ENCODE results near the gene PLCD1. TPM values are rescaled to one million over a fixed set of nuclear protein-coding genes. Genes with fewer than 3 reads are reported as not detected.
"Not testable (repeated sequence)": the region's sequence is repeated elsewhere in the genome, so short reads cannot be mapped to it uniquely, and the experiment has no call there.

PLCD1 gene
- total RNA-seq, 2 experiments from 2014 or later, result 7.7 to 10.4 TPM

GRCh38 chr3:37988931-37989525 lies 40.4 kb downstream of the PLCD1 start:
- no TSS peak for BruUV-seq (replicated peaks)
- Histone ChIP-seq H2AFZ (ENCODE audit: low read length) (no peak overlapping the region), H3K27ac (ENCODE audit: low read depth, low read length, poor library complexity, severe bottlenecking) (no peak overlapping the region), H3K9me2 (ENCODE audit: insufficient read depth, low read length) (no peaks in the 10 kb centered on the region), H3K9me3 (ENCODE audit: low read length) (no peaks in the 10 kb centered on the region), H3K79me2 (ENCODE audit: insufficient read depth, low read depth, low read length) (no peaks in the 10 kb centered on the region), H3K4me1 (ENCODE audit: insufficient read depth, low read length, poor library complexity, severe bottlenecking) (peaks cover 5% of the 10 kb centered on the region), H3K36me3 (ENCODE audit: insufficient read depth, low read length) (no peaks in the 10 kb centered on the region), H3K4me2 (ENCODE audit: low read length) (no peak overlapping the region), H4K20me1 (ENCODE audit: insufficient read depth, low read length) (no peaks in the 10 kb centered on the region), H3K4me3 (ENCODE audit: low read depth, low read length, poor library complexity, severe bottlenecking) (no peak overlapping the region)
- no peak for DNase-seq (ENCODE audit: low spot score)
- POLR2A ChIA-PET, result no interaction called here
- no peak for TF ChIP-seq CTCF (conservative IDR thresholded peaks at IDR 0.05; ENCODE audit: low read length)
- TF ChIP-seq EZH2phosphoT487 (IDR thresholded peaks at IDR 0.05; ENCODE audit: borderline replicate concordance, low read depth, low read length), result no peak
- CTCF ChIA-PET (ENCODE audit: unreplicated experiment), result no interaction called here
- intact Hi-C loops (cut with micrococcal nuclease; ENCODE audit: unreplicated experiment), result no loop called here

GRCh38 chr3:37988376-37988775 lies 41.1 kb downstream of the PLCD1 start:
- H4K20me1 ChIP-seq (ENCODE audit: insufficient read depth, low read length); H3K36me3 ChIP-seq (ENCODE audit: insufficient read depth, low read length); BruUV-seq (replicated peaks); H3K4me3 ChIP-seq (ENCODE audit: low read depth, low read length, poor library complexity, severe bottlenecking); H3K27ac ChIP-seq (ENCODE audit: low read depth, low read length, poor library complexity, severe bottlenecking); POLR2A ChIA-PET; CTCF ChIA-PET (ENCODE audit: unreplicated experiment); intact Hi-C loops (cut with micrococcal nuclease; ENCODE audit: unreplicated experiment); H2AFZ ChIP-seq (ENCODE audit: low read length); H3K4me1 ChIP-seq (ENCODE audit: insufficient read depth, low read length, poor library complexity, severe bottlenecking); H3K4me2 ChIP-seq (ENCODE audit: low read length); DNase-seq (ENCODE audit: low spot score); H3K9me3 ChIP-seq (ENCODE audit: low read length); H3K79me2 ChIP-seq (ENCODE audit: insufficient read depth, low read depth, low read length); H3K9me2 ChIP-seq (ENCODE audit: insufficient read depth, low read length): not testable (repeated sequence)

- intact Hi-C loops (cut with micrococcal nuclease; ENCODE audit: unreplicated experiment), result no loop called here
- no TSS peak for BruUV-seq (replicated peaks)
- no peaks in the 10 kb centered on the region for H3K36me3 ChIP-seq (ENCODE audit: insufficient read depth, low read length)
- no peak overlapping the region for H3K4me3 ChIP-seq (ENCODE audit: low read depth, low read length, poor library complexity, severe bottlenecking)
- no peak overlapping the region for H3K4me2 ChIP-seq (ENCODE audit: low read length)
- peaks cover 3% of the 10 kb centered on the region for H3K4me1 ChIP-seq (ENCODE audit: insufficient read depth, low read length, poor library complexity, severe bottlenecking)
- H3K79me2 ChIP-seq (ENCODE audit: insufficient read depth, low read depth, low read length), result no peaks in the 10 kb centered on the region
- H2AFZ ChIP-seq (ENCODE audit: low read length), result no peak overlapping the region
- no peaks in the 10 kb centered on the region for H3K9me2 ChIP-seq (ENCODE audit: insufficient read depth, low read length)
- DNase-seq (ENCODE audit: low spot score), result no peak
- H3K9me3 ChIP-seq (ENCODE audit: low read length), result no peaks in the 10 kb centered on the region
- no peaks in the 10 kb centered on the region for H4K20me1 ChIP-seq (ENCODE audit: insufficient read depth, low read length)
- TF ChIP-seq CTCF (conservative IDR thresholded peaks at IDR 0.05; ENCODE audit: low read length) (no peak), EZH2phosphoT487 (IDR thresholded peaks at IDR 0.05; ENCODE audit: borderline replicate concordance, low read depth, low read length) (no peak)
- ChIA-PET CTCF (ENCODE audit: unreplicated experiment) (interaction anchor here (0.6 kb wide), 1 partner anchor 13 kb away, joined by 3 read pairs; no protein-coding TSS in a partner anchor), POLR2A (no interaction called here)
- no peak overlapping the region for H3K27ac ChIP-seq (ENCODE audit: low read depth, low read length, poor library complexity, severe bottlenecking)
Observed at GRCh38 chr3:37987751-37988179, 41.7 kb downstream of the PLCD1 start.

Data from OCI-LY7 (cell line).